HG03025 (cell line): Measurements from ENCODE around the gene ZSWIM4.
A peak's percentile ranks its signal among the peaks of the same experiment; 100 is the strongest.

ENCODE experiments used
- ATAC-seq: cut with Tn5 transposase; IDR thresholded peaks from one replicate; pipeline ENCODE4 v1.9.1; 2021; ENCODE audit warnings: mild to moderate bottlenecking, moderate library complexity; ENCODE audit not compliant: unreplicated experiment, low FRiP score

ZSWIM4 gene

GRCh38 chr19:13865571-13866462 lies 70.6 kb downstream of the ZSWIM4 start:
- ATAC-seq: no peak

- no peak for ATAC-seq
Observed at GRCh38 chr19:13866463-13867046, 71.3 kb downstream of the ZSWIM4 start.

- no peak for ATAC-seq
Observed at GRCh38 chr19:13868663-13869062, 73.4 kb downstream of the ZSWIM4 start.

- no peak for ATAC-seq
Observed at GRCh38 chr19:13869281-13869680, 74.0 kb downstream of the ZSWIM4 start.

- no peak for ATAC-seq
Observed at GRCh38 chr19:13870873-13871272, 75.6 kb downstream of the ZSWIM4 start.

- no peak for ATAC-seq
Observed at GRCh38 chr19:13872339-13872694, 77.1 kb downstream of the ZSWIM4 start.

GRCh38 chr19:13872695-13873389 lies 77.6 kb downstream of the ZSWIM4 start:
- no peak for ATAC-seq

- no peak for ATAC-seq
Observed at GRCh38 chr19:13873834-13874515, 78.7 kb downstream of the ZSWIM4 start.

GRCh38 chr19:13875824-13876223 lies 80.6 kb downstream of the ZSWIM4 start:
- ATAC-seq: no peak

- no peak for ATAC-seq
Observed at GRCh38 chr19:13876834-13877233, 81.6 kb downstream of the ZSWIM4 start, which contains the start of gene NANOS3. Gene NANOS3, plus strand, starts transcription at chr19:13877134. Its CDS starts 115 bp downstream, at chr19:13877249.

GRCh38 chr19:13877303-13877702 lies 82.1 kb downstream of the ZSWIM4 start:
- no peak for ATAC-seq

- peak; percentile 81 for ATAC-seq
Observed at GRCh38 chr19:13880059-13881043, 85.1 kb downstream of the ZSWIM4 start.

- no peak for ATAC-seq
Observed at GRCh38 chr19:13881251-13881691, 86.0 kb downstream of the ZSWIM4 start.
